Forelimb muscle (tissue), 1 donor: ENCODE data around the gene TNS3. TPM values are rescaled to one million over a fixed set of nuclear protein-coding genes. Genes with fewer than 3 reads are reported as not detected.

Source experiments
- DNase-seq: peaks from one replicate; pipeline ENCODE4 v3.0.0-alpha.2; 2013; ENCODE audit warnings: low read depth
- polyA plus RNA-seq: library from polyadenylated mRNA; unstranded; fragments of 120-200 nt; gene quantifications from one replicate; pipeline ENCODE4 v1.2.1, GENCODE V29; 2013; ENCODE audit not compliant: insufficient read length

The TNS3 gene
- polyA plus RNA-seq, 1 donor, result 21.3 TPM

DNA sequence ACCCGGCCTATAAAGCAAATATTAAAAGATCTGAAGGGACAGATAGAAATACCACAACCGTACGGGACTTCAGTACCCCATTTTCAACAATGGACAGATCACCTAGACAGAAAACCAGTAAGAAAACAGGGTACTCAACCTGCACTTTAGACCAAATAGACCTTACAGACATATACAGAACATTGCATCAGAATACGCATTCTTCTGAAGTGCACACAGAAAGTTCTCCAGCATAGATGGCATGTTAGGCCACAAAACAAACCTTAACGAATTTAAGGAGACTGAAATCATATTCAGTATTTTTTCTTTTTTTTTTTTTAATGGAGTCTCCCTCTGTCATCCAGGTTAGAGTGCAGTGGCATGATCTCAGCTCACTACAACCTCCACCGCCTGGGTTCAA lies 151.5 kb downstream of the TNS3 start:
- DNase-seq, result no peak

DNA sequence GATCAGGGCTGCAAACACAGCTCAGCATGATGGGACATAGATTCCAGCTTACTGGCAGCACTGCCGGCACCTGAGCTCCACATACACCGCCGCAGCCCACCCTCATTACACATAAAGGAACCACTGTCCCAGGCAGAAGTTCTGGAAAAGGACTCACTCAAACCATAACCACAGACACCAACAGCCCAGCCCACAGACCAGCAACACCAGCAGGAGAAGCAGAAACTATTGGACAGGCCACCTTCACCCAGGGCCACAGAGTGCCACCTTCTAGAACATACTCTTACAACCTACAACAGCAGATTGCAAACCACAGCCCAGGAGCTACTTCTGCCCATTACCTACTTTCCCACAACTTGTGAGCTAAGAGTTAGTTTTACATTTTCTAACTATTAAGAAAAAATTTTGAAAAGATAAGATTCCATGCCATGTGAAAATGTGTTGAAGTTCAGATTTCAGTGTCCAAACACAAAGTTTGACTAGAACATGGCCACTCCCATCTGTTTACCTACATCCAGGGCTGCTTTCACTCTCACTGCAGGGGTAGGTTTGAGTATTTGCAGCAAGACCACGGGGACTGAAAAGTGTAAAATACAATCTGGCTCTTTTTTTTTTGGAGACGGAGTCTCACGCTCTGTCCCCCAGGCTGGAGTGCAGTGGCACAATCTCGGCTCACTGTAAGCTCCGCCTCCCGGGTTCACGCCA lies 153.0 kb downstream of the TNS3 start:
- no peak for DNase-seq

DNA sequence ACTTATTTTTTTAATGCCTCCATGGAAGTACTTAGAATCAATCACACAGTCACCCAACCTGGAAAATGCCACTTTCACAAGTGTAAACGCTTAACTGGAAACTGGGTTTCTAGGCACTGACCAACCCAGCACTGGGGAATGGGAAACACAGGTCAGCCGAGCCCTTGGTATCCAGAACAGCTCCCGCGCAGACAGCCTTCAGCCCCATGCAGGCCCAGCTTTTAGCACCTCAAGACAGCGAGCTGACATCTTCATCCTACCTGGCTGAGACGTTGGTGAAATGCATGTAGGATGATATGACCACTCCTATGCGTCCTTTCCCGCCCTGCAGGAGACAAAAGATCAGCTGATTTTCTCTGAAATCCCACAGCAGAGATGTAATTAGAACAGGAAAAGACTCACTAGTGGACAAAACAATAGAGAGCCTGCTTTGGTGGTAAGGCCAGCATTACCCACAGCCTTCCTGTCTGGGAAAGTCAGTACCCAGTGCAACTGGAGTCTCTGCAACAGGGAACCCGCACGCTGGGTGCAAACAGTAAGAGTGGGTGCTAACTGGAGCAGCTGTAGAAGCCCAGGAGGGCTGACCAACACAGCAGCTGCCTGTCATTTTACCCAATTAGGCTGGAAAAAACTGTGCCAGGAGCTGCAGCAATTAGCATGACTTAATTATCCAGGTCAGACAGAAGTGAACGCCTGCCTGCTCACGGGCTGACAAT lies 153.7 kb downstream of the TNS3 start:
- DNase-seq, result no peak

DNA sequence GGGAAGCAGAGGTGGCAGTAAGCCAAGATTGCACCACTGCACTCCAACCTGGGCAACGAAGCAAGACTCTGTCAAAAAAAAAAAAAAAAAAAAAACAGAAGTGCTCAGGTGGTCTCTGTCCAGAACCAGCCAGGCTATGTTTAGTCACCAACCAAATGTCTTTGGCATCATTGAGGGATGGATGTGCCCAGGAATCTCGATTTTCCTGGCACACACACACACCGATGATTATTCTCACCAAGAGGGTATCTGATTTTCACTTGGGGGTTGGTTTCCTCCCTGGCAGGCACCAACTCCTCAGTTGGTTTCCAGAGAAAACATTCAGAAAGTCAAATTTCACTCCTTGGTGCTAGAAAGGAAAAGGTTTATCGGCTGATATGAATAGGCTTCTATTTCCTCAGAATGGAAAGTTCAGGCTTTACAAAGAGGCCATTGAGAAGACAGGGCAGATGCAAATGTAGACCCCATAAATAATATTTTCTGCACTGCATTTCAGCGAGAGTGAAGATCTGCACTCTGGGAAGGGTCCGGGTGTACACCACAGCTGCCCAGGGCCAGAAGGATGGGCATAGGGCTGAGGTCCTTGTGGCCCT lies 154.8 kb downstream of the TNS3 start:
- no peak for DNase-seq

DNA sequence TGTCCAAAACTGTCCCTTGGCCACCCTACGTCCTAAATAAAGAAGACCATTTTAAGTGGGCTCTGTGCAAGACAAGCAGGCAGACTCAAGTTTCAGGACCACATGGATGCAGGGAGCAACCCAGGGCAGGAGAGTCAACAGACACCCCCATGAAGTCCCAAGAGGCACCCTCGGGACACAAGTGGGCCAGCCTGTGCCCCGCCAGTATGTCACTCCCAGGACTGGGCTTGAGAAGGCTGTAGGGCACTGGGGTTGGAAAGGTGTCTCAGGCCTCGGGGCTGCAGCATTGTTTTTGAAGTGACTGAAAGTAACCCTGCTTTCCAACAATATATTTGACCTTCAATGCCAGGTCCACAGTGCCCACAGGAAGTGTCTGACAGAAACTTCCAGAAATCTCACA lies 157.4 kb downstream of the TNS3 start:
- no peak for DNase-seq

DNA sequence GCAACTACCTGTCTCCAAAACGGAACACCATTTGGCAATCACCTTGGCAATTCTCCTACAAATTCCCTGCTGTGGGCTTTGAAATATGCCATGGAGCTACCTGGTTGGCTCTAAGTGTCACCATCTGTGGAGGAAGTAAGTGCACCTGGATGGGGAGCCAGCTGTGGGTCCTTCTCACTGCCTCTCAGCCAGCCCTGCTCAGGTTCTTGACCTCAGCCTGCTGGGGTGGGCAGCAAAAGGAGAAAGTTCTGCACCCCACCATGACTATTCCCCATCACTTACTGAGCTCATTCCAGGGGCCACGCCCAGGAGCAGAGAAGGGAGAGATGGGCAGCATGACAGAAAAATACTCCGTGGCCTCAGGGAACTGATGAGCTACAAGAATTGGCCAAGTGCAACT lies 158.7 kb downstream of the TNS3 start:
- DNase-seq, result no peak

DNA sequence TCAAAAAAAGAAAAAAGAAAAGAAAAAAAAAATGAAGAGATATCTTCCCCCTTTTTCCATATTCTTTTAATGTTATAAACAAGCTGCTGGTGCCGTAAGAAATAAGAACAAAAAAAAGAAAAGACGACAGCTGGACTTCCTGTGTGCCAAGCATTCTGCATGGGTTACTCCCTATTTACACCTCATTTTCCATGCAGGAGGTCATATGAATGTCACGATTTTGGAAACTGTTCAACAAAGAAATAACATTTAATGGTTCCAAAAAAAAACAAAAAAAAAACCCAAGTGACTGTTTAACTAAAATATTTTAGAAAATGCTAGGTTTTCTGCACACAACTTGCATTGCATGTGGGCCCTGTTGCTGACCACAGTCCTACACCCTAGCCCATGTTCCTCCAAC lies 159.3 kb downstream of the TNS3 start:
- DNase-seq, result no peak

DNA sequence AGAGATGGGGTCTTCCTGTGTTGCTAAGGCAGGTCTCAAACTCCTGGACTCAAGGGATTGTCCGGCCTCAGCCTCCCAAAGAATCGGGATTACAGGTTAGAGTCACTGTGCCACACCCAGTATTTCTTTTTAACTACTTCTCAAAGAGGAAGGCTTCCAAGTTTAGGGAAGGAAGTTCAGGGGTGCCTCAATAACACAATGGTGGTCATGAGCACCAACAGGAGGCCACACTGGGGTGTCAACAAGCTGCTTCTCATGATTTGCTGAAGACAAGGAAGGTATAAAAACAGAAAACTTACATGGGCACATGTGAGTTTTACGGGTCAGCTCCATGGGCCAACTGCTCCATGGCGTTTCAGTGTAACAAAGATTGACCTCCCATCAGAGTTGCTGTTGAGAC lies 160.5 kb downstream of the TNS3 start:
- no peak for DNase-seq

DNA sequence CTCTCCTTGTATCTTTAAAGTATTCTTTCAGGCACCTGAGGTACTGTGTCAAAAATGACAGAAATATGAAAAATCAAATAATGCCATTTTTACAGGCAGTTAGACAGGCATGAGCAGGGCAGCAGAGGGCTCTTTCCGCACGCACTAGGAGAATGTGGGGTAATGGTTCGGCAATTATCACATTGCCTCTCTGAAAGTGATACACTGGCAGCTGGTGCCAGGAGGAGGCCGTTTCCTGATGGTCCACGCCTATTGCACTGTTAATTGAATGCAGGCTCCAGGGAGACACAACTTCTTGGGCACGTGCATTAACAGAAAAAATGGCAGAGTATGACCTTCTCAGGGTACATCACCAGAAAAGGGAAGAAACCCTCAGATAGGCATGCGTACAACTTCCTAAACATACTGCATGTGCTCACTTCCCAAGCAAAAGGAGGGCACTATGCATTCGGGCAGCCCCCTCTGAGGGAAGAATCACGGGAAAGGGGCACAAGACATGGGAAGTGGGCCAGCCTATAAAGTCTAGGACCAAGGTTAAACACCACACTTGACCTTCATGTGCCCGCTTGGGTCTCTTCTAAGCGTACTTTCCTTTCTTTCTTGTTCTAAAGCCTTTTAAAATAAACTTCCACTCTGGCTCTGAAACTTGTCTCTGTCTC lies 161.7 kb downstream of the TNS3 start:
- no peak for DNase-seq

DNA sequence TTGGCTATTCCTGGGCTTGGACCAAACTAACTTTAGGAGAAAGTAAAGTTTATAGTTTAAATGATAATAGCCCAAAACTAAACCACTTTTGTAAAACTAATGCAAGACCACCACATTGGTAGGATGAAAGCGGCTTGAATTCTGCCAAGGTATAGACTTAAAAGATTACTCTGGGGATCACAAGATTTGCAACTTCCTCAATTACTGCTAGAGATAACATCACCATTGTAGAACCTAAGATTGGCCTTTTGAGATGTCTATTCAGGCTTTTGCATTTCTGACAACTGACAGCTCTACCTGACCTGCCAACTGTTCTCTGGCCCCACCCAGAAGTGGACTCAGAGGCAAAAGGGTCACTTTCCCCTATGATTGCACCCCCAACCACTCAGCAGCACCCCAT lies 162.4 kb downstream of the TNS3 start:
- no peak for DNase-seq

DNA sequence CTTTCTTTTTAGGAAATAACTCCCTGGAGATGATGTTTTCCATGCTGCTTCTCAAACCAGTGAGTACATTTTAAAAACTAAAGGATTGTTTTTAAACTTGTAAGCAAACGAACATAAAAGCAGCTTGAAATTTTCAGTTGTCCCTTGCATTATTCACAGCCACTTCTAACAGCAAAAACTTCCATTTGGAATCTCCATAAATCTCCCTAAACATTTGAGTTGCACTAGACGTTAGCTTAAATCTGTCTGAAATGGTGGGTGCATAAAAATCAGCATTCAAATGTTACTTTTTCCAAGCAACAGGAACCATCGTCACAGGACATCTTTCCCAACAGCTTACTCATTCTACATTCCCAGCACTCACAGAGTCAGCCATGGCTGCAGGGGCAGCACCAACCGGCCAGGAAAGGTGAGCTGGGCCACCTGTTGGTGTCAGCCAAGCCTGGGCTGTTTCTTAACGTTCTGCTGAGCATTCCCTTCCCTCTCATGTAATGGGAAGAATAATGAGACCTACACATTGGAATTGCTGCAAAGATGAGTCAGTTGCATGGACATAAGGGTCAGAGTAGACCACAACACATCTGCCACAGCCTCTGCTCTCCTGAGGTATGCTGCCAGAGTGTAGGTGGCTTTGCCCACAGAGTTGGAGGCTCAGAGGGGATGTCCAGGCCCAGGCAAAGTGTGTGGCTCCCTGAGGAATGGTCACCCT lies 163.2 kb downstream of the TNS3 start:
- no peak for DNase-seq

DNA sequence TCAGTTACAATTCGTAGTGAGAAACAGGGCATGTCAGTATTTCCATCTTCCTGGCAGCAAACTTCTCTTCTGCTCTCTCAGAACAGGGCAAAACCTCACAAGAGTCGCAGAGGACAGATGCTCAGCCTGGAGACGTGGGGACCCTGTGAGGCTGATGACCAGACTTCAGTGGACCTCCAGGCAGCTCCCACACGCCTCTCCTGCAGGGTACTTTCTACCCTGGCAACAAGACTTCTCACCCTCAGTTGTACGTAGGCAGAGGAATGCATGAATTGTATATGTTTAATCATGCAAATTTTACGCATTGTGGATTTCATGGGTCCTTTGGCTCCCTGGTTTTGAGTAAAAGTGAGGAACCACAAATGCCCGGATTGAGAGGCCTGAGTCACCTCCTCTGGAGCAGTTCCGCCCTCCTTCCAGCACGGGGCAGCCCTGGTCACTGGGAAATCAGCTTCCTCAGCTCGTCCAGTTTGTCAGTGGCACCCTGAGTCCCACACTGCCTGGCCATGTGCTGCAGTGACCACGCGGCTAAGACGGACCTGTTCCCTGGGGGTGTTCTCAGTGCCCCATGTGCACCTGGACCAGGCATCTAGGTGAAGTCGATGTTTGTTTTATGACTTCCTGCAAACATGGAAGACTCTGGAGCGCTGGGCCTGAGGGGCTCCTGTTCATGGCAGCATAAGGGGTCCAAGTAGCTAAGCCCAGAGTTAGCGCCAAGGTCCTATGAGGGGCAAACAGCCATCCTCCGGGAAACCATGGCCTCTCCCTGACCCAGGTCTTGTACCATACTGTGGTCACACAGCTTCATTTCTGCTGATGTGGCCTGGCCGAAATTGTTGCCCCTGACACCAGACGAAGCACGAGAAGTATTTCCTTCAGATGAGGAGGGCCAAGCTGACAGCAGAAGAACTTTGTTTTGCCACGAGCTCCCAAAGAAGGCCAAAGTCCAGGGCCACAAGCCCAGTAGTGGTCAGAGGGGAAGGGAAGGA lies 165.1 kb downstream of the TNS3 start:
- DNase-seq, result no peak

DNA sequence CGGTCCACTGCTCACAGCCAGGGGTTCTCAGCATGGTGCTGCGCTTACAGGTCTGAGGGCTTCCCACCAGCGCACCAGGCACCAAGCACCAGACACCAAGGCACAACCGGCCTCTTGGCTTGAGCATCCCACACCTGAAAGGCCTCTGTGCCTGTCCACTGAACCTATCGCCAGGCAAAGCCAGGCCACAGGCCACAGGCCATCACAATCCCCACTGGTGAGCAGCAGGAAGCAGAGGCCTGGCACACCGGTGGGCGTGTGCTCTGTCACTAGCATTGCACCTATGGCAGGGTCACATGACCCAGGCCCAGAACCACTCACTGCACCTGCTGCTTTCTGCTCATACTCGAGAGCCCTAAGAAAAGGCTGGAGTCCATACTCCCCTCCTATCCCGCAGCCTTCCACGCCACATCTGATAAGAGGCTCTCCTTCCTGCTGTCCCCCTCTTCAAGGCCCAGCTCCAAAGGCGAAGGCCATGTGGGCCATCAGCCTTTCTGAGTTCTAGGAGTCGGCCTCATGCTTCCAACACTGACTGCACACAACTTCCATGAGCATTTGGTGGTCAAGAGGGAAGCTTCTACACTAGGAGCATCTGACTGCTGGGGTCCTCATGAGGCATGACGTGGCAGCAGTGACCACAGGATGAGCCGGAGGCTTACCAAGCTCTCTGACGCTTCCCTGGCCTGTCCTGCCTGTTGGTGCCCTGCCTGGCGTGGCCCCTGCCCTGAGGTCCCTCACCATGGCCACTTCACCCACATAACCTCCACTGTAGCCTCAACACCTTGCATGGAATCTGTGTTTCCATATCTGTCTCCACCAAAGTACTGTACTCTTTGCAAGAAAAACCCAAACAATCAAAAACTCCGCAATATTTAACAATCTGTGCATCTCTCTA lies 166.3 kb downstream of the TNS3 start:
- DNase-seq, result no peak

DNA sequence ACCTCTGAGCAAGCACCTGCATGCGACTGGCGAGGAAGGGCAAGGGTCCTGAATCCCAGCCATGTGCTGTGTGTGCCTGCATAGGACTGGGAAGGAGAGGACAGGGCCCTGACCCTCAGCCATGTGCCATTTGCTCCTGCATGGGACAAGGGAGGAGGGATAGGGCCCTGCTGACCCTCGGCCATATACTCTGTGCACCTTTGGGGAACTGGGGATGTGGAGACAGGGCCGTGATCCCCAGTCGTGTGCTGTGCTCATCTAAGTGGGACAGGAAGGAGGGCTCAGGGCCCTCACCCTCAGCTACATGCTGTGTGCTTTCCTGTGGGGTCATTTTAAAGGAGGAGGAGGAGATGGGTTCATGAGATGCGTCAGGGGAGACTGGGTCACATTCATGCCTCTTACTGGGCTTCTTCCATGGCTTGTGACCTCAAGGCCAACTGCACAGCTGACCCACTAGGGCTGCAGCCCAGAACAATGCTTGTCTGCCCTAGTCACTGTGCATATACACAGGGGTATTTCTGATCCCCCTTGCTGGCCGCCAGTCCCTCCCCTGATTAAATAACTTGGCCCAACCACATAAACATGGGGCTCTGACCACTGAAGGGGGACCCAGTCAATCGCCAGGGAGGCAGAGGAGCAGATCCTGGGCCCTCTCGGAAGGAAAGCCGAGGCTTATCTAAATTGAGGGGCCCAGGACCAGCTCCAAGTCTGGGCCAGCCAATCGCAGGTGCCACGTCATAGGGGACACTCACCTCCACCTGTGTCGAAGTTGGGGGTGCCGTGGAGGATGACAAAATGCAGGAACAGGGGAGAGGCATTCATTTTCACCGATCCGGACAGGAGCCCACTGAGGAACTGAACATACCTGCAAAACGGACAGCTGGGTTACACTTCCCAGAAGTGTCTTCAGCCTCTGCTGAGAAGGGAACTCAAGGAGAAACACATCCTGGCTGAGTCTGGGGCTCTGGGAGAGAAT lies 167.3 kb downstream of the TNS3 start:
- DNase-seq, result no peak

DNA sequence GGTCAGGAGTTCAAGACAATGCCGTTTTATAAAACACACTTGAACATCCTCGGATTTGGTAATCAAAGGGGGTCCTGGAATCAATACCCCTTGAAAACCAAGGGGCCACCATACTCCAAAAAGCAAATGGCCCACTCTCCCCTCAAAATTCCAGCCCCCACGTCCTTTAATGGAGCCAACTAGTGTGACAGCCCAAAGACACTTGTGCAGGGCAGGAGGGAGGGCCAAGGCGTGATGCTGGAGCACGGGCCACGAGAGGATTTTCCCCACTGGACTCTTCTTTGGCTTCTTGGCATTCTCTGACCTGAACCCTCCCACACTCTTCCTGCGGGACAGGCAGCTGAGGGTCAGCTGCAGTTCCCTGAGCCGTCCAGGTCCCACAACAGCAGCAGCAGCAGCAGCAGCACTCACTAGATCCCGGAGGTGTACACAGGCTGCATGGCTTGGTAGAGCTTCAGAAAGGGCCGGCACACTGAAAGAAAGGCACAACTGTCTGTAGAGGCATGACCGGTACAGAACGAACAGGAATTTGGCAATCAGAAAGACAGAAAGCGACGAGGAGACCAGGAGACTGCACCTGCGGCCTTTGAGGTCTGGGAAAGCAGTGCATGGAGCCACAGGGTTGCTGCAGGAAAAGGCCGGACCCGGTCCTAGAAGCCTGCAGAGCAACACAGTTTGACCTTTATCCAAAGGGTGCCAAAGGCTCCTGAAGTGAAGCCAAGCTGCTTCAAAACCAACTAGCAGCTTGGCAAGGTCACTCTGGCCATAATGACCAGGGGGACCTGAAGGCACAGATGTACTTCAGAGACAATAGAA lies 168.2 kb downstream of the TNS3 start:
- no peak for DNase-seq

DNA sequence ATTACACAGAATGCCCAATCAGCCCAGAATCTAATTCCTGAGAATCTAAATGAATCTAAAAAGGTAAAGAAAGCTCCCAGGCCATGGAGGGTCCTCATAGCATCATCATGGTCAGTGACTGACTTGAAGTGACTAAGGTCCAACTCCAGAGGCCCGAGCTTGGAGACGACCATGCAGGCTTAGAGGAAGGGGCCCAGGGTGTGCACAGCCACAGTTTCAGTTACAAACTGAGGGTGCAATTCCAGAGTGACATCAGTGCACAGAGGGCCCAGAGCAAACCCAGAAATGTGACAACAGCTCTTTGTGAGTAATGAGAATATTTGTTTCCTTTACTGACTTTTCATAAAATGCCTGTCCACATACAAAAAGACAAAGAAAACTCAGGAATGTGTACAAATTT lies 170.0 kb downstream of the TNS3 start:
- DNase-seq, result no peak

DNA sequence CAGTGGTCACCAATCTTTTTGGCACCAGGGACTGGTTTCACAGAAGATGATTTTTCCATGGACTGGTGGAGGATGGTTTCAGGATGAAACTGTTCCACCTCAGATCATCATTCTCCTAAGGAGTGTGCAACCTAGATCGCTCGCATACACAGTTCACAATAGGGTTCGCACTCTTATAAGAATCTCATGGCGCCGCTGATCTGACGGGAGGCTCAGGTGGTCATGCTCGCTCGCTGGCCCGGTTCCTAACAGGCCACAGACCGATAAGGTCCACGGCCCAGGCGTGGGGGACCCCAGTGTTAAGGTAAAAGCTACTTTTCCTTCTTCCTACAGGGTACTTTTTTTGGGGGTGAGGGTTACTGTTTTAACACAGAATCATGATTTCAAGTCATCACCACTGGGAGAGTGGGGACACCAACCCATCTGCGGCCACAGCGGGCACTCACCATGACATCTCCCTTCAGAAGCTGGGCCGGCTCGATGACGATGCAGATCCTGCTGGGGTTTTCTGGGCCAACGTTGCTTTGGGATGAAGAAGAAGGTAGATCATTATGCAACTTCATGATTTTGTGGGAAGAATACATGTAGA lies 170.5 kb downstream of the TNS3 start:
- DNase-seq, result no peak
